Natural killer cell (primary cell): Measurements from ENCODE around the gene MARCHF5. TPM values are rescaled to one million over a fixed set of nuclear protein-coding genes. Genes with fewer than 3 reads are reported as not detected.

Experiments used
- ATAC-seq, 3 donors: fragments of 150-1000 bp in 2 of 3; fragments of 200-7000 bp in 1 of 3; cut with Tn5 transposase; 1 replicate in 1 of 3; 2 replicates in 2 of 3; pipeline ENCODE4 v1.10.0; 2021; ENCODE audit warnings: mild to moderate bottlenecking in 2 of 3, moderate library complexity in 2 of 3
- DNase-seq, 2 donors: peaks; one replicate each; pipeline versions ENCODE4 v3.0.0 to v3.0.0-alpha.2; 2013 to 2021; ENCODE audit warnings: mixed read lengths in 1 of 2
- H3K27ac ChIP-seq: one replicate; pipeline ENCODE4 v1.5.1; 2013; ENCODE audit warnings: mild to moderate bottlenecking, low read length
- H3K27me3 ChIP-seq: one replicate; pipeline ENCODE4 v1.6.1; 2013; ENCODE audit warnings: low read length; ENCODE audit not compliant: control insufficient read depth, insufficient read depth
- H3K36me3 ChIP-seq: one replicate; pipeline ENCODE4 v1.6.1; 2013; ENCODE audit warnings: low read length; ENCODE audit not compliant: control insufficient read depth, insufficient read depth
- H3K4me1 ChIP-seq: one replicate; pipeline ENCODE4 v1.6.1; 2013; ENCODE audit warnings: low read length; ENCODE audit not compliant: control insufficient read depth, insufficient read depth
- H3K4me3 ChIP-seq: one replicate; pipeline ENCODE4 v1.5.1; 2013; ENCODE audit warnings: low read length
- H3K9me3 ChIP-seq: one replicate; pipeline ENCODE4 v1.6.1; 2013; ENCODE audit warnings: low read length; ENCODE audit not compliant: control insufficient read depth, insufficient read depth
- H3K27ac Mint-ChIP-seq, 2 donors: one replicate each; pipeline ENCODE4 v1.8.0; 2022; ENCODE audit warnings: mild to moderate bottlenecking in 2 of 2, mixed read lengths in 2 of 2, moderate library complexity in 1 of 2
- H3K27me3 Mint-ChIP-seq, 2 donors: one replicate each; pipeline ENCODE4 v1.8.0; 2022; ENCODE audit warnings: low read depth in 2 of 2, mixed read lengths in 2 of 2
- H3K36me3 Mint-ChIP-seq: one replicate; pipeline ENCODE4 v1.8.0; 2022; ENCODE audit warnings: mixed read lengths
- H3K4me1 Mint-ChIP-seq, 2 donors: one replicate each; pipeline ENCODE4 v1.8.0; 2022; ENCODE audit warnings: mixed read lengths in 2 of 2
- H3K4me3 Mint-ChIP-seq: one replicate; pipeline ENCODE4 v1.8.0; 2022; ENCODE audit warnings: mild to moderate bottlenecking, moderate library complexity, mixed read lengths
- H3K9me3 Mint-ChIP-seq, 2 donors: one replicate each; pipeline ENCODE4 v1.8.0; 2022; ENCODE audit warnings: mixed read lengths in 2 of 2
- CTCF ChIP-seq: fragments of 200-600 bp; IDR thresholded peaks from one replicate; pipeline ENCODE4 v1.8.0; 2022; ENCODE audit warnings: antibody characterized with exemption
- WGBS: methylation state at CpG from one replicate; pipeline ENCODE4 v1.1.7; 2013; ENCODE audit warnings: missing lambda C conversion rate; ENCODE audit not compliant: insufficient coverage; 5-methylcytosine and 5-hydroxymethylcytosine counted together
- intact Hi-C: fragments of 100-400 bp; cut with micrococcal nuclease; formaldehyde crosslinking; loops from one replicate; pipeline ENCODE4 v1.14.2; 2022
- total RNA-seq, 4 donors: library from RNA; stranded (reverse); fragments of 120-200 nt in 1 of 4; gene quantifications; one replicate each; pipeline versions ENCODE4 v1.2.3 to v1.2.4, GENCODE V29; 2013 to 2022

Gene MARCHF5
- total RNA-seq, 3 donors from 2014 or later (not counting 1 experiment from before 2014, with no cell fraction given) = 28.0 to 38.6 (median 32.9) TPM

DNA sequence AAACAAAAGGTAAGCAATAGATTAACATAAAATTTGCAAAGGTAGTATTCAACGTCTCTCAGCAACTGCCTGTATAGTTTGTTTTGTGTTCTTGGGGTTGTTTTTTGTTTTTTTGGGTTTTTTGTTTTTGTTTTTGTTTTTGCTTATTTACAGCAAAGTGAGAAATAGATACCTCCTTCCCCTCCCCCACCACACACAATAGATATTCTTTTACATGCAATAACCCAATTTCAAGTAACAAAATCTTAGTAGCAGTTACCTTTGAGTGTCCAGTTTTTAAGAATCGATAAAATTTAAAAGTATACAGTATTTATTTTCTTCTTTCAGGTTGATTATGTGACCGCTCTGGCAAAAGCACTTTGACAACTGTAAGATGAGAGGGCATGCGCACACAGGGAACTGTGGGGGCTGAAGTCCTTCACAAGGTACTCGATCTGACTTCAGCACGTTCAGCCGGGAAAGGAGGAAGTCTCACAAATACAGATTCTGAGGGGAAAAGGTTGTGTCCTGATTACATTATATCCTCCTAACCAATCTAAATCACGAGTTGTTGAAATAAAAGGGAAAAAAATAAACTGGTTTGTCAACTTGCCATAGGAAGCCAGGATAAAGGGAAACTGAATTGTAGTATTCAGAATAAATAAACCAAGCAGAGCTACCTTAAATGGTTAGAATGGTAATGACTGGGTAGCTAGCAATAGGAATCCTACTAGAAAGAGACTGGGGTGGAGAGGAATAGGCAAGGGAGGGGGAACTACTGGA is 47.9 kb upstream of the MARCHF5 start:
- Histone ChIP-seq H3K27me3 (no peaks in the 10 kb centered on the region), H3K27ac (no peak overlapping the region), H3K4me1 (peaks cover 14% of the 10 kb centered on the region), H3K36me3 (no peaks in the 10 kb centered on the region), H3K9me3 (no peaks in the 10 kb centered on the region), H3K4me3 (no peak overlapping the region)
- Mint-ChIP-seq H3K9me3 (no peaks in the 10 kb centered on the region), H3K36me3 (no peaks in the 10 kb centered on the region), H3K27ac (peak overlapping the region; percentile 75 to 80), H3K4me3 (peak overlapping the region; percentile 93), H3K27me3 (no peaks in the 10 kb centered on the region), H3K4me1 (peaks cover 42 to 46% of the 10 kb centered on the region in 2 donors)
- 3% methylated on average over 3 of the region's 8 CpGs for WGBS
- peak; percentile 50 to 65 (median 51) for ATAC-seq
- peak in 1 of 2 donors; percentile 67 for DNase-seq
- no peak for TF ChIP-seq CTCF
- intact Hi-C loops = loop anchor here (2.0 kb wide), 1 partner anchor 48 kb away; the partner anchor contains the start of genes CPEB3 and MARCHF5

- no peaks in the 10 kb centered on the region for H3K36me3 Mint-ChIP-seq
- H3K4me1 ChIP-seq = peaks cover 5% of the 10 kb centered on the region
- no peak for ATAC-seq
- H3K36me3 ChIP-seq = no peaks in the 10 kb centered on the region
- no peak overlapping the region for H3K4me3 ChIP-seq
- H3K27me3 Mint-ChIP-seq = no peaks in the 10 kb centered on the region
- no peaks in the 10 kb centered on the region for H3K9me3 ChIP-seq
- WGBS = 38% methylated on average over 2 of the region's 3 CpGs
- no peak overlapping the region for H3K4me3 Mint-ChIP-seq
- H3K9me3 Mint-ChIP-seq = no peaks in the 10 kb centered on the region
- intact Hi-C loops = no loop called here
- H3K4me1 Mint-ChIP-seq = peaks cover 28 to 32% of the 10 kb centered on the region in 2 donors
- no peak for DNase-seq
- no peak overlapping the region for H3K27ac Mint-ChIP-seq
- no peak for TF ChIP-seq CTCF
- no peak overlapping the region for H3K27ac ChIP-seq
- H3K27me3 ChIP-seq = no peaks in the 10 kb centered on the region
These were observed 46.2 kb upstream of the MARCHF5 start for GRCh38 chr10:92244796-92245195.

GRCh38 chr10:92248566-92248965 is 42.4 kb upstream of the MARCHF5 start:
- H3K4me3 ChIP-seq = no peak overlapping the region
- Mint-ChIP-seq H3K9me3 (no peaks in the 10 kb centered on the region), H3K27ac (no peak overlapping the region), H3K36me3 (no peaks in the 10 kb centered on the region), H3K4me3 (no peak overlapping the region), H3K27me3 (no peaks in the 10 kb centered on the region), H3K4me1 (peaks cover under 1% of the 10 kb centered on the region in 2 donors)
- no peaks in the 10 kb centered on the region for H3K36me3 ChIP-seq
- ATAC-seq = no peak
- H3K4me1 ChIP-seq = no peaks in the 10 kb centered on the region
- no peaks in the 10 kb centered on the region for H3K27me3 ChIP-seq
- no peak for DNase-seq
- WGBS = 98% methylated on average over 2 of the region's 2 CpGs
- TF ChIP-seq CTCF = no peak
- no peak overlapping the region for H3K27ac ChIP-seq
- intact Hi-C loops = no loop called here
- no peaks in the 10 kb centered on the region for H3K9me3 ChIP-seq
